ENCODE data around the gene GNPDA1.

- TF ChIP-seq REST (IDR thresholded peaks at IDR 0.05; ENCODE audit: insufficient read depth in 1 of 2, low read depth in 2 of 2, low read length in 2 of 2), result no peak
- no peak for TF ChIP-seq POLR2AphosphoS5 (IDR thresholded peaks at IDR 0.05; ENCODE audit: low read depth, low read length)
- no peak for TF ChIP-seq SIN3A (IDR thresholded peaks at IDR 0.05; ENCODE audit: borderline replicate concordance, insufficient read depth, low read length)
- TF ChIP-seq TAF1 (IDR thresholded peaks at IDR 0.05; ENCODE audit: borderline replicate concordance, insufficient read depth, low read length), result no peak
- TF ChIP-seq FOXP2 (optimal IDR thresholded peaks at IDR 0.05; ENCODE audit: borderline replicate concordance, extremely low read depth, extremely low read length, insufficient read depth), result no peak
Observed at GRCh38 chr5:142038735-142039134, 25.9 kb upstream of the GNPDA1 start.

Measured in PFSK-1 (cell line).